ENCODE measurements around the gene PPFIBP2.

DNA sequence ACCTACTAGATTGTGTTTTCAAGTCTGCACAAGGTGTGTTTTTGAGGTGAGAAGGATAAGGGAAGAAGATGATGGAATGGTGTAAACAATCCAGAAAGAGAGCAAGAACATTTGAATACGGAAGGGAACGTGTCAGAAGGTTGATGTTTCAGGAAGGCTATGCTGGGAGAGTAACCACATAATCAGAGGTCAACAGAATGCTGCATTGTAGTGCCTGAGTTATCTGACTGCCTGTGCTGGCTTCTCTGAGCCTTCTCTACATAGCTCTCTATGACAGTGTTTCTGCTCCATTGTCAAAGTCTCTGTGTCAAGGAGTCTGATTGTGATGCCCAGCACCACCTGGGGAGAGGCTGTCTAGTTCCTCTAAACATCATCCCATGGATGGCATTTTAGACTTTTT is 85.4 kb downstream of the PPFIBP2 start:
- TF ChIP-seq, protein P1, sequence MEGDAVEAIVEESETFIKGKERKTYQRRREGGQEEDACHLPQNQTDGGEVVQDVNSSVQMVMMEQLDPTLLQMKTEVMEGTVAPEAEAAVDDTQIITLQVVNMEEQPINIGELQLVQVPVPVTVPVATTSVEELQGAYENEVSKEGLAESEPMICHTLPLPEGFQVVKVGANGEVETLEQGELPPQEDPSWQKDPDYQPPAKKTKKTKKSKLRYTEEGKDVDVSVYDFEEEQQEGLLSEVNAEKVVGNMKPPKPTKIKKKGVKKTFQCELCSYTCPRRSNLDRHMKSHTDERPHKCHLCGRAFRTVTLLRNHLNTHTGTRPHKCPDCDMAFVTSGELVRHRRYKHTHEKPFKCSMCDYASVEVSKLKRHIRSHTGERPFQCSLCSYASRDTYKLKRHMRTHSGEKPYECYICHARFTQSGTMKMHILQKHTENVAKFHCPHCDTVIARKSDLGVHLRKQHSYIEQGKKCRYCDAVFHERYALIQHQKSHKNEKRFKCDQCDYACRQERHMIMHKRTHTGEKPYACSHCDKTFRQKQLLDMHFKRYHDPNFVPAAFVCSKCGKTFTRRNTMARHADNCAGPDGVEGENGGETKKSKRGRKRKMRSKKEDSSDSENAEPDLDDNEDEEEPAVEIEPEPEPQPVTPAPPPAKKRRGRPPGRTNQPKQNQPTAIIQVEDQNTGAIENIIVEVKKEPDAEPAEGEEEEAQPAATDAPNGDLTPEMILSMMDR (IDR thresholded peaks at IDR 0.05): no peak
- no peak for TF ChIP-seq EP300 (IDR thresholded peaks at IDR 0.05)
